WTC11 (cell line): ENCODE measurements around the gene ARHGAP18.

Source experiments
- CTCF ChIP-seq: fragments of 200-600 bp; IDR thresholded peaks from 2 replicates; pipeline ENCODE4 v1.8.0; 2022; ENCODE audit warnings: antibody characterized with exemption
- FOXP4 ChIP-seq: sonication (generic); formaldehyde crosslinking; IDR thresholded peaks from 2 replicates; pipeline ENCODE4 v1.8.0; 2022; ENCODE audit warnings: mild to moderate bottlenecking, missing genetic modification reagents
- TEAD4 ChIP-seq: sonication (generic); formaldehyde crosslinking; IDR thresholded peaks from 2 replicates; pipeline ENCODE4 v1.8.0; 2022; ENCODE audit warnings: mild to moderate bottlenecking, missing genetic modification reagents
- TF ChIP-seq, protein P1 (sequence below): sonication (generic); formaldehyde crosslinking; IDR thresholded peaks from 2 replicates; pipeline ENCODE4 v1.8.1; 2023; ENCODE audit warnings: mild to moderate bottlenecking, missing genetic modification reagents, moderate library complexity
- TF ChIP-seq, protein P2 (sequence below): sonication (generic); formaldehyde crosslinking; IDR thresholded peaks from 2 replicates; pipeline ENCODE4 v1.8.1; 2023; ENCODE audit warnings: mild to moderate bottlenecking, missing genetic modification reagents, borderline replicate concordance

- TF ChIP-seq CTCF = no peak
- TF ChIP-seq, protein P1, sequence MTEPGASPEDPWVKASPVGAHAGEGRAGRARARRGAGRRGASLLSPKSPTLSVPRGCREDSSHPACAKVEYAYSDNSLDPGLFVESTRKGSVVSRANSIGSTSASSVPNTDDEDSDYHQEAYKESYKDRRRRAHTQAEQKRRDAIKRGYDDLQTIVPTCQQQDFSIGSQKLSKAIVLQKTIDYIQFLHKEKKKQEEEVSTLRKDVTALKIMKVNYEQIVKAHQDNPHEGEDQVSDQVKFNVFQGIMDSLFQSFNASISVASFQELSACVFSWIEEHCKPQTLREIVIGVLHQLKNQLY (CRISPR knock-in tag) = no peak
- TF ChIP-seq, protein P2, sequence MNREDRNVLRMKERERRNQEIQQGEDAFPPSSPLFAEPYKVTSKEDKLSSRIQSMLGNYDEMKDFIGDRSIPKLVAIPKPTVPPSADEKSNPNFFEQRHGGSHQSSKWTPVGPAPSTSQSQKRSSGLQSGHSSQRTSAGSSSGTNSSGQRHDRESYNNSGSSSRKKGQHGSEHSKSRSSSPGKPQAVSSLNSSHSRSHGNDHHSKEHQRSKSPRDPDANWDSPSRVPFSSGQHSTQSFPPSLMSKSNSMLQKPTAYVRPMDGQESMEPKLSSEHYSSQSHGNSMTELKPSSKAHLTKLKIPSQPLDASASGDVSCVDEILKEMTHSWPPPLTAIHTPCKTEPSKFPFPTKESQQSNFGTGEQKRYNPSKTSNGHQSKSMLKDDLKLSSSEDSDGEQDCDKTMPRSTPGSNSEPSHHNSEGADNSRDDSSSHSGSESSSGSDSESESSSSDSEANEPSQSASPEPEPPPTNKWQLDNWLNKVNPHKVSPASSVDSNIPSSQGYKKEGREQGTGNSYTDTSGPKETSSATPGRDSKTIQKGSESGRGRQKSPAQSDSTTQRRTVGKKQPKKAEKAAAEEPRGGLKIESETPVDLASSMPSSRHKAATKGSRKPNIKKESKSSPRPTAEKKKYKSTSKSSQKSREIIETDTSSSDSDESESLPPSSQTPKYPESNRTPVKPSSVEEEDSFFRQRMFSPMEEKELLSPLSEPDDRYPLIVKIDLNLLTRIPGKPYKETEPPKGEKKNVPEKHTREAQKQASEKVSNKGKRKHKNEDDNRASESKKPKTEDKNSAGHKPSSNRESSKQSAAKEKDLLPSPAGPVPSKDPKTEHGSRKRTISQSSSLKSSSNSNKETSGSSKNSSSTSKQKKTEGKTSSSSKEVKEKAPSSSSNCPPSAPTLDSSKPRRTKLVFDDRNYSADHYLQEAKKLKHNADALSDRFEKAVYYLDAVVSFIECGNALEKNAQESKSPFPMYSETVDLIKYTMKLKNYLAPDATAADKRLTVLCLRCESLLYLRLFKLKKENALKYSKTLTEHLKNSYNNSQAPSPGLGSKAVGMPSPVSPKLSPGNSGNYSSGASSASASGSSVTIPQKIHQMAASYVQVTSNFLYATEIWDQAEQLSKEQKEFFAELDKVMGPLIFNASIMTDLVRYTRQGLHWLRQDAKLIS = no peak
- TF ChIP-seq TEAD4 = no peak
- TF ChIP-seq FOXP4 (CRISPR knock-in tag) = no peak
Measured at GRCh38 chr6:129546702-129547101, 163.3 kb downstream of the ARHGAP18 start.
